Measurements from ENCODE around the gene ZNF800.

- TF ChIP-seq CTCF (IDR thresholded peaks at IDR 0.05) (no peak), POLR2A (IDR thresholded peaks at IDR 0.05) (no peak)
These were observed 26.6 kb downstream of the ZNF800 start for GRCh38 chr7:127365957-127366315.
